Diencephalon (tissue), 1 donor: Measurements from ENCODE around the gene MMP23B. TPM values are rescaled to one million over a fixed set of nuclear protein-coding genes. Genes with fewer than 3 reads are reported as not detected.

Experiments
- total RNA-seq: library from RNA; depleted of rRNA; stranded (reverse); fragments of >200 nt; gene quantifications from one replicate; pipeline ENCODE4 v1.2.3, GENCODE V29; 2014

The MMP23B gene
- 0.92 TPM for total RNA-seq

DNA sequence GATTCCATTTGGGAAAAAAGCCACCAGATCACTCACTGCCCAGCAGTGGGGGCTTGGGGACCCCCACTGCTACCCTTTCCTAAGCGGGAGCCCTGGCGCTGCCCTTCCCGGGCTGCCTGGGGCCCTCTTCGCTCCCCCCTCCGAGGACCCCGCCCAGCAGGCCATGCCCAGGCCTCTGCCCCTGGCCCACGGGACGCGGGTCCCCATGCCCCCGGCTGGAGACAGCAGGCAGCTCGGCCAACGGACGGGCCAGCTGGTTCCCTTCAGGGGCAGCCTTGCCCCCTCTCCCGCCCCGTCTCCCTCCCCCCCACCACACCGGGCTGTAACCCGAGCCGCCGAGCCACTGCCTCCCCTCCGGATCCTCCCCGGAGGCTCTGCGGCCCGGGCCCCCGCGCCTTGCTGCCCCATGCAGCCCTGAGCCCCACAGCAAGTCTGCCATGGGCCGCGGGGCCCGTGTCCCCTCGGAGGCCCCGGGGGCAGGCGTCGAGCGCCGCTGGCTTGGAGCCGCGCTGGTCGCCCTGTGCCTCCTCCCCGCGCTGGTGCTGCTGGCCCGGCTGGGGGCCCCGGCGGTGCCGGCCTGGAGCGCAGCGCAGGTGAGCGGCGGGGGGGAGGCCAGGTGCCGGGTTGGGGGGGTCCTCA lies at the start of gene MMP23B:
MMP23B (plus strand) TSS at position 392 of the 639 bp plus-strand sequence; CDS start at position 438, 46 bp downstream.

GRCh38 chr1:1599935-1600860 lies 31.8 kb upstream of the MMP23B start, which contains the start of gene FNDC10:
Gene FNDC10 (minus strand): TSS chr1:1600135. CDS start chr1:1600015, 120 bp downstream.

GRCh38 chr1:1615256-1616044 lies 16.5 kb upstream of the MMP23B start, which contains the start of gene MIB2:
Gene MIB2 (plus strand): TSS chr1:1615500. CDS start chr1:1623453, 7,953 bp downstream.

DNA sequence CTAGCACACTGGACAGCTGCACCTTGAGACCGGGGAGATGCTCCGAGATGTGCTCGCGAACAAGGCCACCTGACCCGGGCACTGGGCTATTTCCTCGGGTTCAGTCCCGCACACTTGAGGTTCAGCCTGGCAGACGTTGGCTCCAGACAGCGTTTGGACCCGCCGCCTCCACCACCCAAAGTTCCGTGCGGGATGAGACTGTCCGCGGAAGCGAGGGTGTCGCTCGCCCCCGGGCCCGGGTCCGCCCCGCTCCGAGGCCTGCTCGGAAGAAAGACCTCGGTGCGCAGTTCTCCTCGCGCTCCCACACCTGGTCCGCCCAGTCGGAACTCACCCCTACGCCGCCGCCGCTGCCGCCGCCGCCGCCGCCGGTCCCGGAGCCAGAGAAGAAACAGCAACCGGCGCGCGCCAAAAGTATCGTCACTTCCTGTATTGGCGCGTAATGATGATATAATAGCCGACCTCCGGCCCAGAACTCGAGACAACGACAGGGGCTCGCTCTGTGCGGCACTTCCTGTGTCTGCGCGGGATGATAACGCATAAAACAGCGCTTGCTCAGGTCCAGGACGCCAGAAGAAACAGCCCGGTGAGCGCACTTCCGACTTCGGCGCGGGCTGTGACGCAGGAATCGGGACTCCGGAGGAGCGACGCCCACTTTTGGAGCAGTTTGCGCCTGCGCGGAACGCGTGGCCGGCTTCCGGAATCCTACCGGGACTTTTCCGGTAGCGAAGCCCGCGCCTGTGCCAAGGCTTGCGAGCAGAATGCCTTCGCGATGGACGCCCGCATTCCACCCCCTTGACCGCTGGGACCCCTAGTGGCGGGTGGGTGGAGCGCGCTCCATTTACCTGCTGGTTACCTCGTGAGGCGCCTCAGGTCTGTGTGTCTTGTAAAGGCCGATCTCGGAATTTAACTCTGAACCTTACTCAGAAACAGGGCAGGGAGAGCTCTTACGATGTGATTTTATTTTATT lies 26.9 kb downstream of the MMP23B start, which contains the start of gene CDK11B:
CDK11B (minus strand) TSS at position 422 of the 967 bp plus-strand sequence. CDS start 1,519 bp downstream, outside the sequence.

Other genes with a start within 250 kb of the MMP23B start
- 107 TPM for gene CCNL2, start 232.8 kb upstream of the MMP23B start, total RNA-seq
- gene MRPL20, start 224.9 kb upstream of the MMP23B start, total RNA-seq: 65.0 TPM
- 1.6 TPM for gene ANKRD65, start 210.9 kb upstream of the MMP23B start, total RNA-seq
- gene VWA1, start 196.5 kb upstream of the MMP23B start, total RNA-seq: 5.3 TPM
- not detected for gene ATAD3C, start 182.5 kb upstream of the MMP23B start, total RNA-seq
- gene ATAD3B, start 160.4 kb upstream of the MMP23B start, total RNA-seq: 9.9 TPM
- gene ATAD3A, start 120.0 kb upstream of the MMP23B start, total RNA-seq: 12.9 TPM
- gene TMEM240, start 91.5 kb upstream of the MMP23B start, total RNA-seq: 14.5 TPM
- gene SSU72, start 57.3 kb upstream of the MMP23B start, total RNA-seq: 51.7 TPM
- 8.3 TPM for gene FNDC10, start 32.0 kb upstream of the MMP23B start, total RNA-seq
- gene MIB2, start 16.7 kb upstream of the MMP23B start, total RNA-seq: 48.0 TPM
- 10.8 TPM for gene CDK11B, start 26.8 kb downstream of the MMP23B start, total RNA-seq
- gene SLC35E2B, start 60.6 kb downstream of the MMP23B start, total RNA-seq: 65.7 TPM
- 20.1 TPM for gene CDK11A, start 92.2 kb downstream of the MMP23B start, total RNA-seq
- 29.1 TPM for gene NADK, start 146.3 kb downstream of the MMP23B start, total RNA-seq